Activated CD8-positive, alpha-beta memory T cell treated with anti-CD3 and anti-CD28 coated beads for 24 hours (primary cell): ENCODE measurements around the gene ARHGEF7.

ENCODE experiments used
- DNase-seq: peaks from one replicate; pipeline ENCODE4 v3.0.0-alpha.2; 2020

Gene ARHGEF7

GRCh38 chr13:111203736-111204389 lies 88.8 kb downstream of the ARHGEF7 start:
- no peak for DNase-seq

- DNase-seq: no peak
Observed at GRCh38 chr13:111204438-111205177, 89.5 kb downstream of the ARHGEF7 start.

- DNase-seq: no peak
Observed at GRCh38 chr13:111206148-111206547, 91.0 kb downstream of the ARHGEF7 start.

- no peak for DNase-seq
Observed at GRCh38 chr13:111209613-111210012, 94.5 kb downstream of the ARHGEF7 start.

- DNase-seq: no peak
Observed at GRCh38 chr13:111210091-111210490, 95.0 kb downstream of the ARHGEF7 start.

GRCh38 chr13:111210544-111211469 lies 95.7 kb downstream of the ARHGEF7 start:
- DNase-seq: no peak

- no peak for DNase-seq
Observed at GRCh38 chr13:111211789-111212516, 96.8 kb downstream of the ARHGEF7 start.

GRCh38 chr13:111212517-111212873 lies 97.4 kb downstream of the ARHGEF7 start:
- DNase-seq: no peak

- no peak for DNase-seq
Observed at GRCh38 chr13:111213964-111214726, 99.0 kb downstream of the ARHGEF7 start.

- DNase-seq: no peak
Observed at GRCh38 chr13:111215081-111216047, 100.3 kb downstream of the ARHGEF7 start.

GRCh38 chr13:111216166-111216960 lies 101.3 kb downstream of the ARHGEF7 start:
- peak; percentile 71 for DNase-seq

- no peak for DNase-seq
Observed at GRCh38 chr13:111217641-111218040, 102.5 kb downstream of the ARHGEF7 start.

- DNase-seq: no peak
Observed at GRCh38 chr13:111219280-111219679, 104.2 kb downstream of the ARHGEF7 start.

GRCh38 chr13:111219950-111220349 lies 104.8 kb downstream of the ARHGEF7 start:
- DNase-seq: no peak

GRCh38 chr13:111225166-111225565 lies 110.1 kb downstream of the ARHGEF7 start:
- no peak for DNase-seq

- DNase-seq: no peak
Observed at GRCh38 chr13:111225810-111226546, 110.9 kb downstream of the ARHGEF7 start.

GRCh38 chr13:111227405-111227804 lies 112.3 kb downstream of the ARHGEF7 start:
- no peak for DNase-seq

GRCh38 chr13:111228262-111229144 lies 113.4 kb downstream of the ARHGEF7 start:
- no peak for DNase-seq
